HL-60 (cell line): ENCODE results near the gene CPAMD8.

Source experiments
- CTCF ChIP-seq: IDR thresholded peaks from one replicate; pipeline ENCODE4 v1.5.1; 2011; ENCODE audit warnings: low read length, control low read depth, inconsistent platforms; ENCODE audit not compliant: insufficient read depth
- GABPA ChIP-seq: IDR thresholded peaks from 2 replicates; pipeline ENCODE4 v1.6.1; 2012; ENCODE audit warnings: low read depth
- POLR2AphosphoS5 ChIP-seq: IDR thresholded peaks from 2 replicates; pipeline ENCODE4 v1.6.1; 2012; ENCODE audit warnings: low read depth
- REST ChIP-seq: IDR thresholded peaks from 2 replicates; pipeline ENCODE4 v1.6.1; 2012; ENCODE audit warnings: low read depth; ENCODE audit not compliant: insufficient replicate concordance

GRCh38 chr19:16977306-16977705 lies 49.3 kb downstream of the CPAMD8 start:
- no peak for TF ChIP-seq CTCF
- no peak for TF ChIP-seq POLR2AphosphoS5
- TF ChIP-seq REST: no peak
- TF ChIP-seq GABPA: no peak
